ENCODE data around the gene CHRNB4. TPM values are rescaled to one million over a fixed set of nuclear protein-coding genes. Genes with fewer than 3 reads are reported as not detected.

Gene CHRNB4
- total RNA-seq, 1 experiment from 2014 or later = 0.08 TPM

DNA sequence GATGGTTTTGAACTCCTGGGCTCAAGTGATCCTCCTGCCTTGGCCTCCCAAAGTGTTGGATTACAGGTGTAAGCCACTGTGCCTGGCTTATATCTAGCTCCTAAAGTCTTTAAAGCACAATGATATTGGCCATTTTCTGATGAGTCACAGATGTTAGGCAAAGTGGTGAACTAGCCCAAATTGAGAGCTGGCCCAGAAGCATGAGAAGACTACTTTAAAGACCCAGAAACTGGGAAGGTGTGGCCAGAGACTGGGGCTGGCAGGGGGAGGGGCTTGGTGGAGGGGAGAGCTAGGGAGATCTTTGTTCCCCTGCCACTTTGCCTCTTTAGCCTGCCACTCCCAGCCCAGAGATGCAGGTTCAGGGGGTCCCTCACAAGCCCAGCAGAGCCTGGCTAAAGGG is 41.8 kb downstream of the CHRNB4 start:
- in situ Hi-C loops (cut with HindIII; ENCODE audit: low pct_unique_long_range_greater_than_20kb, low sequenced_read_pairs) = no loop called here
- DNase-seq (ENCODE audit: low read depth, low spot score) = no peak

DNA sequence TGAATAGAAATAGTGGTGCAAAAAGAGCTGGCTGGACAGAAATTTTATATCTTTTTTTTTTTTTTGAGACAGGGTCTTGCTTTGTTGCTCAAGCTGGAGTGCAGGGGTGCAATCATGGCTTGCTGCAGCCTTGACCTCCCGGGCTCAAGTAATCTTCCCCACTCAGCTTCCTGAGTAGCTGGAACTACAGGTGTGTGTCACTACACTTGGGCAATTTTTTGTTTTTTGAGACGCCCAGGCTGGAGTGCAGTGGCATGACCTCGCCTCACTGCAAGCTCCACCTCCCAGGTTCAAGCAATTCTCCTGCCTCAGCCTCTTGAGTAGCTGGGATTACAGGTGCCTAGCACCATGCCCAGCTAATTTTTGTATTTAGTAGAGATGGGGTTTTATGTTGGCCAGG is 42.7 kb downstream of the CHRNB4 start:
- in situ Hi-C loops (cut with HindIII; ENCODE audit: low pct_unique_long_range_greater_than_20kb, low sequenced_read_pairs) = no loop called here
- no peak for DNase-seq (ENCODE audit: low read depth, low spot score)

DNA sequence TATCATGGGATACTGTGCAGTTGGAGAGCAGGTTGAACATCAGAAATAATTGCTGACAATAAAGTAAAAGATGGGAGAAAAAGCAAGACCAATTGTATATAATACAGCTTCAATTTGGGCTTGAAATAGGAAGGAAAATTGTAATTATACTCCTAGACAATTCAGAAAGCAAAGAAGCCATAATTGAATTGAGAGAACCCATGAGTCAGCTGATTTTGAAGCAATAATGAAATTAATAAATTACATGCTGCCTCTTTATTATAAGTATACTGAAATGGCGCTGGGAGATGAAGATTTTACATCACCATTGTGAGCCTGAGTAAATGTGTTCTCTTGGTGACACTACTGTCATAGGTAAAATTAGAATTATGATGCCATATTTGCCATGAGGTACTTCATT is 43.4 kb downstream of the CHRNB4 start:
- no peak for DNase-seq (ENCODE audit: low read depth, low spot score)
- in situ Hi-C loops (cut with HindIII; ENCODE audit: low pct_unique_long_range_greater_than_20kb, low sequenced_read_pairs) = no loop called here

DNA sequence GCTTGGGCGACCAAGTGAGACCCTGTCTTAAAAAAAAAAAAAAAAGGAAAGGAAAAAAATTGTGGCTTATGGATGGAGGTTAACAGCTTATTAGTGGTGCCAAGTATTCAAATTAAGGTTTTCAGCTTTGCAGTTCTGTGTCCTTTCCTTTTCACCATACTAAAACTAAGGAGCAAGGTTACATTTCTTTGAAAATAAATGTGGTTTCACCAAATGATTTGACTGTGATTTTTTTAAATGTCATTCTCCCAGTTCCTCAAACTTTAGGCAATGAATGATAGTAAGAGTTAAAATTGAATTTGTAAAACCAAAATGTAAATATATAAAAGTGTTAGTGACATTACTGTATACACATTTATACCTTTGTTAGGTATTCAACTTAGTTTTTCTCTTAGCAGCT is 66.1 kb downstream of the CHRNB4 start:
- in situ Hi-C loops (cut with HindIII; ENCODE audit: low pct_unique_long_range_greater_than_20kb, low sequenced_read_pairs) = no loop called here
- no peak for DNase-seq (ENCODE audit: low read depth, low spot score)

Small RNA genes lying within 50 kb of the gene (small RNA-seq; reads per million reads assigned to genes)
- gene AC067863.2 = 0 reads per million in 2 experiments

Other genes with a start within 250 kb of the CHRNB4 start
- 21.8 and 30.4 TPM in 2 replicates for gene IREB2, start 203.0 kb downstream of the CHRNB4 start, total RNA-seq (2014; rRNA removed; shearing (Covaris generic))
- gene HYKK, start 133.6 kb downstream of the CHRNB4 start, total RNA-seq (2014; rRNA removed; shearing (Covaris generic)) = 4.8 and 6.6 TPM in 2 replicates
- 253 and 260 TPM in 2 replicates for gene PSMA4, start 100.8 kb downstream of the CHRNB4 start, total RNA-seq (2014; rRNA removed; shearing (Covaris generic))
- 12.6 and 17.5 TPM in 2 replicates for gene CHRNA5, start 75.7 kb downstream of the CHRNB4 start, total RNA-seq (2014; rRNA removed; shearing (Covaris generic))
- 0.74 and 2.1 TPM in 2 replicates for gene CHRNA3, start 20.2 kb downstream of the CHRNB4 start, total RNA-seq (2014; rRNA removed; shearing (Covaris generic))
- 1.3 and 2.0 TPM in 2 replicates for gene ADAMTS7, start 170.3 kb upstream of the CHRNB4 start, total RNA-seq (2014; rRNA removed; shearing (Covaris generic))
- 172 and 186 TPM in 2 replicates for gene MORF4L1, start 231.7 kb upstream of the CHRNB4 start, total RNA-seq (2014; rRNA removed; shearing (Covaris generic))